Left hindlimb (tissue), 1 donor: ENCODE measurements around the gene SIGLECL1.

Experiments used
- DNase-seq: peaks from one replicate; pipeline ENCODE4 v3.0.0-alpha.2; 2018

Gene SIGLECL1

DNA sequence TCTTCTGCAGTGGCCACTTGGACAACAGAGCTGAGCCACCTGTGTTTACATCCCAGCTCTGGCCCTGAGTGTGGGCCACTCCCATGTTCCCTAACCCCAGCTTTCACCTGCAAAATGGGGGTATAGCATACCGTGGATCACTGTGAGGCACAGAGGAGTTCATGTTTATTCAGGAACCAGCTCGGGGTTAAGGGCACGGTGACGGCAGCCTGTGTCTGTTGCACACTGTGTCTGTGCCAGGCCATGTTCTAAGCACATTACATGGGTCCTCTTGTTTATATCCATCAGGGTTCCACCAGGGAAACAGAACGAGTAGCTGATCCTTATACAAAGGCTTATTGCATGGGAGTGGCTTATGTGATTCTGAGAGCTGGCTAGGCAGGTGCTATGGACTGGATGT is 46.5 kb downstream of the SIGLECL1 start:
- DNase-seq = no peak

DNA sequence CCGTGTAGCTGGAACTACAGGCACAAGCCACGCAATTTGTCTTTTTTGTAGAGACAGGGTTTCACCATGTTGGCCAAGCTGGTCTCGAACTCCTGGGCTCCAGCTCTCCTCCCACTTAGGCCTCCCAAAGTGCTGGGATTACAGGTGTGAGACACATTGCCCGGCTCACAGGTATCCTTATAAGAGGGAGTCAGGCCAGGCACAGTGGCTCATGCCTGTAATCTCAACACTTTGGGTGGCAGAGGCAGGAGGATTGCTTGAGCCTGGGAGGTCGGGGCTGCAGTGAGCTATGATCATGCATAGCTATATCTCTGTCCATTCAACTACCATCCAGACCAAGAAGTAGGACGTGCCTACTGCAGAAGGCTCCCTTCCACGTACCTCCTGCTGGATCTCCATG is 50.4 kb downstream of the SIGLECL1 start:
- no peak for DNase-seq

DNA sequence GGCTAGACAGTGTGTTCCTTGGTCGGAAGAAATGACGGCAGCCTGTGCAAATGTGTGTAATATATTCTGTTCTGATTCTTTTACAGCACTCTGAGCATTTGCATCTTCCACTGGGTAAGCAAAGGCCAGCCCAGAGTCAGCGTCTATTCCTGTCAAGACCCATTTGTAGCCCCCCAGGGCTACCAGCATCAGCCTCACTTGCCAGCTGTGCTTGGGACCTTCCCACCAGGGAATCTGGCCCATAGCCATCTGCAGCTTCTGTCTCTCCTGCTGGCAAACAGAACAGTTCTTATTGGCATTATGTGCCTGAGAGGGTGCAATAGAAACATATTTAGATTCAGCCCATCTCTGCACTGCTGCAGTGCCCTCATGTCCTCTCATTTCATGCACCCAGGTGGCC is 54.6 kb downstream of the SIGLECL1 start:
- DNase-seq = no peak

DNA sequence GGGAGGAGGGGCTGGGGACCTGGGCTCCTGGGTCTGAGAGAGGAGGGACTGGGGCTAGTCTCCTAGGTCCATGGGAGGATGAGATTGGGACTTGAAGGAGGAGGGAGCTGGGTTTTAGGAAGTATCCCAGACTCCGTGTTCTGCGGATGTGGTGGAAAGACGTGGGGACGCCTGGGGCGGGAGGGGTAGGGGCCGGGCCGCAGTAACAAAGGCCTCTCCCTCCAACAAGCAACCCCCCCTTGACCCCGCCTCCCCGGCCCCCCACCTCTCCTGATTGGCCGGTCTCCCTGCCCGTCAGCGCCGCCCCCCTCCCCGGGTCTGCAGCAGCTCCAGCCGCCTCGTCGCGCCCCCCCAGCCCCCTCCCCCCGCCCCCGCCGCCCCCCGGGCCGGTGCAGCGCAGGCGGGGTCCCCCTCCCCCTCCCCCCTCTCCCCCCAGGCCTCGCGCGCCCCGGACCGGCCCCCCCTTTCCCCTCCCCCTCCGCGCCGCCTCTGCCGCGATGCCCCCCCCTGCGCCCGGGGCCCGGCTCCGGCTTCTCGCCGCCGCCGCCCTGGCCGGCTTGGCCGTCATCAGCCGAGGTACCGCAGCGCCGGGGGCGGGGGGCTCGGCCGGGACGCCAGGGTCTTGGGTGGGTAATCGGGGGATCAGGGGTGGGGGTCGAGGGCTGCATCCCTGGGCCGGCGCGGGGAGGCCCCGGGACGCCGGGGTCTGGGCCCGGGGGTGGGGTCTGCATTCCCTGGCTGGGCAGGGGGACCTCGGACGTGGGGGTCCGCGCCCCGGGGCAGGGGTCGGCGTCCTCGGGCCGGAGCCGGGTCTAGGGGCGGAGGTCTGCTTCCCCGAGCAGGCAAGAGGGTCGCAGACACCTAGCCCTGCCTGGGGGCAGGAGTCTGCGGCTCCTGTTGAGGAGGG is 60.7 kb downstream of the SIGLECL1 start, which contains the start of gene IGLON5:
TSS of gene IGLON5 (plus strand) at position 294 of the 907 bp plus-strand sequence. CDS start at position 498, 204 bp downstream.
- peak; percentile 60 for DNase-seq

DNA sequence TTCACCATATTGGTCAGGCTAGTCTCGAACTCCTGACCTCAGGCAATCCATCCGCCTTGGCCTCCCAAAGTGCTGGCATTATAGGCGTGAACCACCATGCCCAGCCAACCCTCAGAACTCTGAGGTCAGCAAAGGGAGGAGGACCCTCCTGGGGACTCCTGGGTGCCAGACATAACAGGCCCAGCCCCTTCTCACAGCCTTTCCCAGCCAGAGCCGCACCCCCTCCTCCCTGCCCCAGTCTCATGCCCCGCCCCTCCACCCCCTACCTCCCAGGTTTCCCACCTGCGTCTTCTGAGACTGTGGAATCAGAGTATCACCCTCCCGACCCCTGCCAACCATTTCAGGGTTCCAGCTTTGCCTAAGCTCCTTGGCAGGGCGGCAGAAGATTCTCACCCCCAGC is 65.8 kb downstream of the SIGLECL1 start:
- no peak for DNase-seq

DNA sequence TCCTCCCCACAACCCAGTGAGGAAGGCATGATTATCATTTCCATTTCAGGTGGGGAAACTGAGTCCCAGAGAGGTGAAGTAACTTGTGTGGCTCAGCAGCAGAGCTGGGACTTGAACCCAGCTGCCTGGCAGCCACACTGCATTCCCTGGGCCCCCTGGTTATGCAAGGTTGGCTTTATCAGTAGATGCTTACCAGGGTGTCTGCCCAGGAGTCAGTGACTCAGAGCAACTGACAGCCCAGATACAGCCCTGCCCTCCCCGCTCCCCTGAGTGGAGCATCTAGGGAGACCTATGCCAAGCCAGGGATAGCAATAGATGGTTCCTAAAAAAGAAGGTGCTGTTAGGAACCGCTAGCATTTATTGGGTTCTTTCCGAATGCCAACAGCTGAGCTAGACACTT is 66.5 kb downstream of the SIGLECL1 start:
- DNase-seq = no peak

DNA sequence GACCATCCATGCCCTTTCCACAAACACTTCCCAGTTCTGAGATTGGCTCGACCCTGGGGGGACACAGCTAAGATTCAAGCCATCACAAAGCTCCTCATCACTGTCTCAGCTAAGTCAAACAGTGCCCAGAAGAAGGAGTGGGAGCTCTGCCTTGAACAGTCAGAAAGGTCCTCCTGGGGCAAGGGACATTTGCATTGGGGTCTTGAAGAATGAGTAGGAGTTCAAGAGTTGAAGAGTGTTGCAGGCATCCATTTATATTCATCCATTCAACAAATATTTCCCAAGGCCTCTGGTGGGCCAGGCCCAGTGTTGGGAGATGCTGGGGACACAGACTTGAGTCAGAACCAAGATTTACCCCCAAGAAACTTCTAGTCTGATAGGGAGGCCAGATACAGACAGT is 67.1 kb downstream of the SIGLECL1 start:
- no peak for DNase-seq
